Measurements from ENCODE around the gene TAF6L.

DNA sequence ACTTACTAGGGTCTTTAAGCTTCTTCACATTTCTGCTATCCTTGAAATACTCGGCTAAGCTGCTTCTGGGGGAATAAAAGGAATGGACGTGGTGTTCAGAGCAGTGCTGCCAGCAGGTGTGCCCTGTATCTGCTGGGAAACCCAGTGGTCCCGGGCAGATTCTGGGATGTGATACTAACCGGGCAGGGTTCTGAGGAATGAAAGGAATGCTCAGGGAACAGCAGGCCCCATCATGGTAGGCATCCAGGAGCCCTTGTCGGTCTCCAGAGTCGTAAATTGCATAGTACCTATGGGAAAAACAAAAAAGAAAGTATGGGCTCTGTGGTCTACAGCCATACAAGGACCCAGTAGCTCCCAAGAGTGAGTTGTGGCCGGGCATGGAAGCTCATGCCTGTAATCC lies 25.1 kb downstream of the TAF6L start:
- no peak for TF ChIP-seq EZH2 (IDR thresholded peaks at IDR 0.05; ENCODE audit: borderline replicate concordance, low read depth, low read length, severe bottlenecking)
- TF ChIP-seq, protein P1, sequence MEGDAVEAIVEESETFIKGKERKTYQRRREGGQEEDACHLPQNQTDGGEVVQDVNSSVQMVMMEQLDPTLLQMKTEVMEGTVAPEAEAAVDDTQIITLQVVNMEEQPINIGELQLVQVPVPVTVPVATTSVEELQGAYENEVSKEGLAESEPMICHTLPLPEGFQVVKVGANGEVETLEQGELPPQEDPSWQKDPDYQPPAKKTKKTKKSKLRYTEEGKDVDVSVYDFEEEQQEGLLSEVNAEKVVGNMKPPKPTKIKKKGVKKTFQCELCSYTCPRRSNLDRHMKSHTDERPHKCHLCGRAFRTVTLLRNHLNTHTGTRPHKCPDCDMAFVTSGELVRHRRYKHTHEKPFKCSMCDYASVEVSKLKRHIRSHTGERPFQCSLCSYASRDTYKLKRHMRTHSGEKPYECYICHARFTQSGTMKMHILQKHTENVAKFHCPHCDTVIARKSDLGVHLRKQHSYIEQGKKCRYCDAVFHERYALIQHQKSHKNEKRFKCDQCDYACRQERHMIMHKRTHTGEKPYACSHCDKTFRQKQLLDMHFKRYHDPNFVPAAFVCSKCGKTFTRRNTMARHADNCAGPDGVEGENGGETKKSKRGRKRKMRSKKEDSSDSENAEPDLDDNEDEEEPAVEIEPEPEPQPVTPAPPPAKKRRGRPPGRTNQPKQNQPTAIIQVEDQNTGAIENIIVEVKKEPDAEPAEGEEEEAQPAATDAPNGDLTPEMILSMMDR (IDR thresholded peaks at IDR 0.05; ENCODE audit: extremely low read depth in 1 of 2, insufficient read depth in 1 of 2, low read depth in 1 of 2, low read length in 2 of 2), result no peak
- TF ChIP-seq POLR2A (IDR thresholded peaks at IDR 0.05; ENCODE audit: low read depth, low read length), result no peak
- TF ChIP-seq POLR2AphosphoS5 (IDR thresholded peaks at IDR 0.05; ENCODE audit: insufficient read depth, low read depth, low read length), result no peak
- TF ChIP-seq, protein P2, sequence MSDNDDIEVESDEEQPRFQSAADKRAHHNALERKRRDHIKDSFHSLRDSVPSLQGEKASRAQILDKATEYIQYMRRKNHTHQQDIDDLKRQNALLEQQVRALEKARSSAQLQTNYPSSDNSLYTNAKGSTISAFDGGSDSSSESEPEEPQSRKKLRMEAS (IDR thresholded peaks at IDR 0.05; ENCODE audit: insufficient read depth, insufficient read length), result no peak
- TF ChIP-seq MYC (IDR thresholded peaks at IDR 0.05; ENCODE audit: low read depth, low read length), result no peak
- TF ChIP-seq GATA2 (IDR thresholded peaks at IDR 0.05; ENCODE audit: insufficient read depth, insufficient read length, low read depth, low read length), result no peak
- no peak for TF ChIP-seq JUN (IDR thresholded peaks at IDR 0.05; ENCODE audit: borderline replicate concordance, insufficient read depth, insufficient read length, low read depth)
- TF ChIP-seq FOS (IDR thresholded peaks at IDR 0.05; ENCODE audit: borderline replicate concordance, insufficient read depth, low read length), result no peak
